SK-N-SH treated with all-trans-retinoic acid at 6 μM for 48 hours (cell line): Measurements from ENCODE around the gene NMT1.

Experiments used
- BACH2 ChIP-seq: fragments of 250-450 bp; sonication (Bioruptor Pico); IDR thresholded peaks from 2 replicates; pipeline ENCODE4 v1.9.0; 2021; ENCODE audit warnings: mild to moderate bottlenecking, borderline replicate concordance
- CSDC2 ChIP-seq: fragments of 250-450 bp; sonication (Bioruptor Pico); IDR thresholded peaks from 2 replicates; pipeline ENCODE4 v1.5.0; 2020; ENCODE audit warnings: mild to moderate bottlenecking, moderate library complexity
- GLIS3 ChIP-seq: fragments of 250-450 bp; sonication (Bioruptor Pico); IDR thresholded peaks from 2 replicates; pipeline ENCODE4 v1.5.0; 2020; ENCODE audit warnings: mild to moderate bottlenecking, moderate library complexity
- POU6F1 ChIP-seq: fragments of 250-450 bp; sonication (Bioruptor Pico); IDR thresholded peaks from 2 replicates; pipeline ENCODE4 v1.8.0; 2021; ENCODE audit warnings: low read depth, mild to moderate bottlenecking, moderate library complexity, borderline replicate concordance
- PPARA ChIP-seq: fragments of 250-450 bp; sonication (Bioruptor Pico); IDR thresholded peaks from 2 replicates; pipeline ENCODE4 v1.5.0; 2020; ENCODE audit warnings: mild to moderate bottlenecking, borderline replicate concordance
- RARB ChIP-seq: fragments of 250-450 bp; sonication (Bioruptor Pico); IDR thresholded peaks from 2 replicates; pipeline ENCODE4 v1.8.0; 2021; ENCODE audit warnings: mild to moderate bottlenecking, moderate library complexity
- TOX ChIP-seq: fragments of 250-450 bp; sonication (Bioruptor Pico); IDR thresholded peaks from 2 replicates; pipeline ENCODE4 v1.8.0; 2021; ENCODE audit warnings: mild to moderate bottlenecking, moderate library complexity, borderline replicate concordance
- TSHZ2 ChIP-seq: fragments of 250-450 bp; sonication (Bioruptor Pico); IDR thresholded peaks from 2 replicates; pipeline ENCODE4 v1.5.0; 2020; ENCODE audit warnings: mild to moderate bottlenecking, moderate library complexity
- ZC3H10 ChIP-seq: fragments of 250-450 bp; sonication (Bioruptor Pico); IDR thresholded peaks from 2 replicates; pipeline ENCODE4 v1.5.1; 2021; ENCODE audit warnings: mild to moderate bottlenecking, moderate library complexity
- ZFP3 ChIP-seq: fragments of 250-450 bp; sonication (Bioruptor Pico); IDR thresholded peaks from 2 replicates; pipeline ENCODE4 v1.5.0; 2020; ENCODE audit warnings: mild to moderate bottlenecking, moderate library complexity
- ZFP30 ChIP-seq: fragments of 450-650 bp; formaldehyde crosslinking; IDR thresholded peaks from 2 replicates; pipeline ENCODE4 v1.5.0; 2022; ENCODE audit warnings: mild to moderate bottlenecking, moderate library complexity
- ZNF70 ChIP-seq: fragments of 450-650 bp; formaldehyde crosslinking; IDR thresholded peaks from 2 replicates; pipeline ENCODE4 v1.5.0; 2020; ENCODE audit warnings: mild to moderate bottlenecking, moderate library complexity
- ZNF8 ChIP-seq: fragments of 450-650 bp; formaldehyde crosslinking; IDR thresholded peaks from 2 replicates; pipeline ENCODE4 v1.5.0; 2020; ENCODE audit warnings: mild to moderate bottlenecking, moderate library complexity

GRCh38 chr17:45123076-45123770, 62.1 kb downstream of the NMT1 start:
- TF ChIP-seq ZNF70 (CRISPR knock-in tag) = no peak
- TF ChIP-seq PPARA = no peak
- TF ChIP-seq TSHZ2 (CRISPR knock-in tag) = no peak
- TF ChIP-seq ZC3H10 (CRISPR knock-in tag) = no peak
- TF ChIP-seq TOX (CRISPR knock-in tag) = no peak
- TF ChIP-seq ZFP30 (CRISPR knock-in tag) = no peak
- no peak for TF ChIP-seq POU6F1
- TF ChIP-seq BACH2 (CRISPR knock-in tag) = no peak
- TF ChIP-seq CSDC2 (CRISPR knock-in tag) = no peak
- TF ChIP-seq RARB (CRISPR knock-in tag) = no peak
- TF ChIP-seq GLIS3 (CRISPR knock-in tag) = no peak
- no peak for TF ChIP-seq ZFP3 (CRISPR knock-in tag)
- no peak for TF ChIP-seq ZNF8 (CRISPR knock-in tag)
